Stomach (tissue), 4 donors: ENCODE results near the gene NDP.

Source experiments
- CTCF ChIP-seq, 7 experiments: fragments of 450-650 bp in 4 of 7; fragments of 200-600 bp in 3 of 7; sonication (generic) in 3 of 7; IDR thresholded peaks; one replicate each; pipeline ENCODE4 v1.5.1; 2016 to 2019; ENCODE audit warnings: antibody characterized with exemption in 7 of 7, control low read depth in 2 of 7, mild to moderate bottlenecking in 1 of 7
- POLR2AphosphoS5 ChIP-seq, 3 donors: sonication (generic); formaldehyde crosslinking; IDR thresholded peaks; one replicate each; pipeline ENCODE4 v1.6.1; 2016; ENCODE audit warnings: antibody characterized with exemption in 3 of 3

DNA sequence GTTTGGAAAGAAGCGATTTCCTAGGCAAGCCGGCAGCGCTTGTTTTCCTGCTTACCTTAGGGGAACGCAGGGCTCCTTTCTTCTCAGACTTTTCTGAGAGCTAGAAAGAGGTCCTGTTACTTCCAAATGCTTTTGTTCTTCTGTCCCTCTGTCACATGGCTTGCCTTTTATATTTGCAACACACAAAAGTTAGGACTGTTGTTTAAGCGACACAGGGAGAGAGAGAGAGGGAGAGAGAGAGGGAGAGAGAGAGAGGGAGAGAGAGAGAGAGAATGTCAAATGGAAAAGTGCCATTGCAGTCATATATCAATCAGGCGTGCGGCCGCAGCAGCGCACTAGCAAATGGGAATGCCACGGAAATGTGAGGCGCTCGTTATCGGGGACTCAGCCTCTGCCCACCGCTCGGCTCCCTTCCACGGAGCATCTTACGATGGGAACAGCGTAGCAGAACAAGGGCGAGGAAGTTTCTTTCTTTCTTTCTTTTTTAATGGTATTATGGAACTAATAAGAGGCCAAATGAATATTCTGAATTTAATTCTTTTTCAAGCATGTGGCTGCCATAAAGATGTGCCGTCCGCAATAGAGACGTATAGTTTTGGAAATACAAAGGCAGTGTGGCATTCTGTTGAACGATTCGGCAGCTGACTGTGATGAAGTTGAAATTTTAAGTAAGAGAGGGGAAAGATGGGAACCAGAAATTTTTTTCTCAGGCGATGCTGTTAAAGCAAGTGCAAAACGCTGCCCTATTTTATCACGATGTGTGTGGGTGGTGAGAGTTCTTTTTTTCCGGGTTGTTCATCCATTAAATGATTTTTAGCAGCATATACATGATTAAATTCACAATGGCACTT, at the start of gene NDP:
- TF ChIP-seq POLR2AphosphoS5 (IDR thresholded peaks at IDR 0.05) = no peak
- no peak for TF ChIP-seq CTCF (IDR thresholded peaks at IDR 0.05)
